ENCODE measurements around the gene MLF2.

MLF2 gene

GRCh38 chr12:6778217-6778573 is 25.3 kb upstream of the MLF2 start:
- no peak for DNase-seq (ENCODE audit: low read depth)

GRCh38 chr12:6777386-6777785 is 24.4 kb upstream of the MLF2 start:
- no peak for DNase-seq (ENCODE audit: low read depth)

- DNase-seq (ENCODE audit: low read depth): no peak
Measured at GRCh38 chr12:6775185-6776174, 22.5 kb upstream of the MLF2 start.

- no peak for DNase-seq (ENCODE audit: low read depth)
Measured at GRCh38 chr12:6774499-6775062, 21.6 kb upstream of the MLF2 start.

- DNase-seq (ENCODE audit: low read depth): no peak
Measured at GRCh38 chr12:6773590-6774351, 20.8 kb upstream of the MLF2 start.

- DNase-seq (ENCODE audit: low read depth): no peak
Measured at GRCh38 chr12:6772726-6773589, 20.0 kb upstream of the MLF2 start.

GRCh38 chr12:6772331-6772695 is 19.4 kb upstream of the MLF2 start, which contains the start of gene LAG3:
Gene LAG3 (plus strand): TSS chr12:6772520. CDS start chr12:6772853, 333 bp downstream.
- no peak for DNase-seq (ENCODE audit: low read depth)

- DNase-seq (ENCODE audit: low read depth): no peak
Measured at GRCh38 chr12:6771509-6772330, 18.8 kb upstream of the MLF2 start.

GRCh38 chr12:6771091-6771495 is 18.2 kb upstream of the MLF2 start:
- DNase-seq (ENCODE audit: low read depth): no peak

GRCh38 chr12:6770600-6770999 is 17.7 kb upstream of the MLF2 start:
- DNase-seq (ENCODE audit: low read depth): no peak

- no peak for DNase-seq (ENCODE audit: low read depth)
Measured at GRCh38 chr12:6770094-6770493, 17.2 kb upstream of the MLF2 start.

GRCh38 chr12:6769666-6770065 is 16.7 kb upstream of the MLF2 start:
- no peak for DNase-seq (ENCODE audit: low read depth)

GRCh38 chr12:6768990-6769389 is 16.0 kb upstream of the MLF2 start:
- DNase-seq (ENCODE audit: low read depth): no peak

GRCh38 chr12:6768437-6768914 is 15.5 kb upstream of the MLF2 start:
- no peak for DNase-seq (ENCODE audit: low read depth)

GRCh38 chr12:6767353-6768319 is 14.7 kb upstream of the MLF2 start:
- no peak for DNase-seq (ENCODE audit: low read depth)

- no peak for DNase-seq (ENCODE audit: low read depth)
Measured at GRCh38 chr12:6766651-6767349, 13.9 kb upstream of the MLF2 start.

- DNase-seq (ENCODE audit: low read depth): peak; percentile 57
Measured at GRCh38 chr12:6765634-6766581, 13.0 kb upstream of the MLF2 start, which contains the start of gene PTMS. Gene PTMS (plus strand): TSS chr12:6766363. CDS start chr12:6766706, 343 bp downstream.

Data from GM04503 (cell line).